ENCODE results near the gene DCUN1D2.

The DCUN1D2 gene

DNA sequence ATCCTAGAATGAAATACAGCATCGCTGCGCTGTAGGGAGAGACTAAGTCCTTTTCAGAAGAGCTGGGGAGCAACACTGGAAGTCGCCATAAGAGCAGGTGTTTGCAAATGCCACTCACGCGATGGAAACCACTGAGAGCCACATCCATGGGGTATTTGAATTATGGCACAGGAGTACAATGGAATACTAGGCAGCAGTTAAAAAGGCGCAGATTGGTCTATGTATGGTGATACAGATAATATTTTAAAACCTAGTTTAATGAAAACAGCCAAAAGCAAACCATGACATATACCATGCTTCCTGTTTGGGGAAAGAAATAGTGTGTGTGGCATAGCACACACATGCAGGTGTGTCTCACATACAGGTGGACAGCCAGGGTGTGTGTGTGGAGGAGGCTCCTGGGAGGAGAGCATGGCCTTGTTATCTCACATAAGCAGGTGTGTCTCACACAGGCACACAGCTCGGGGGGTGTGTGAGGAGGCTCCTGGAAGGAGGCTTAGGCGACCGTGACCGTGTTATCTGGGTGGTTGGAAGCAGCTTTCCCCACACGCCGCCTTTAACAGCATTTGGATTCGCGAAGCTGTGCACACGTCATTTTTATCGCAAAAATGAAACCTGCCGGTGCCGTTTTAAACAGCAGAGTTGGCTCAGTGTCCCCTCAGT, 70.8 kb downstream of the DCUN1D2 start:
- no peak for DNase-seq
- intact Hi-C loops (cut with DNase I), result no loop called here

DNA sequence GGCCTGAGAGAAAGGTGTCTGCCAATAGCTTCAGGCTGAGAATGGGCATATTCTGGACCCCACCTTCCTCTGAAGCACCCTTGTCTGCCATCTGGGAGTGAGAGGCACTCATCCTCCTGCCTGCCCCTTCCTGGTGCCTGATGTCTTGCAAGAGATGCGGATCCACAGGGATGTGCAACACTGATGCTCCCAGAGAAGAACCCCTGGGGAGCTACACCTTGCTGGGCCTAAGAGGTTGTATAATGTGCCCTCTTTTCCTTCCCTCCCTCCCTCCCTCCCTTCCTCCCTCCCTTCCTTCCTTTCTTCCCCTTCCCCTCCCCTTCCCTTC, 71.8 kb downstream of the DCUN1D2 start:
- intact Hi-C loops (cut with DNase I), result no loop called here
- no peak for DNase-seq

DNA sequence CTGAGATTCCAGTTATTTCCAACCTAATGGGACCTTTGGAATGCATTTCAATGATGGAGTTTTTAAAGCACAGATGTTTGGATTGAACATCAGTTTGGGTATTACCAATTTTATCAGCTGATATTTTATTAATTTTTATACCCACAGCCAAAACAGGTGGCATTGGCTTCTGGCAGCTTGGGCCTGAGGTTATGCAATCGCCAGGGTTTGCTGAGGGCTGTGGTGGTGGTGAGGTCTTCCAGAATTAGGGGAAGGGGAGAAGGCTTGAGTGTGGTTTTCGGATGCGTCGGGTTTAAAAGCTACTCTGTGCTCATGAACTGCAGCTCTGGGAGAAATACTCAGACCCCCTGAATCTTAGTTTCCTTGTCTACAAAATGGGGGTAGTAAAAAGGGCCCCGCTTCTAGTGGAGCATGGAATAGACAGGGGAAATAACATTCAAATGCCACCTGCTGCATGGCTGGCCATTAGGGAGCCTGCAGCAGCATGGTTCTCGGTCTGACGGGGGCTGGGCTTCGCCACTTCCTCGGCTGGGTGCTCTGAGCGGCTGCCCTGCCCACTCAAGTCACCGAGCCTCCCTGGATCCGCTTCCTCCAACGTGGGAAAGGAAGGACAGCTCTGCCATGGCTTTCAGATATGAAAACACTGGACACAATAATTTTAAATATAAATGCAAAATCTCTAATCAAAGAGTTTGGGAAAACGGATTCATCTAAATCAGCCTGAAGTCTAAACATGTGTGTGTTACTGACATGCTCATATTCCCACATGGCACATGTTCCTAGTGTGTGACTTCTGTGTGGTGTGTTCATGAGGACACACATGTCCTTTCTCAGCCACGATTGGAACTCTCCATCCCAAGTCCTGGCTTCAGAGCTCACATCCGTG, 72.4 kb downstream of the DCUN1D2 start:
- DNase-seq, result no peak
- intact Hi-C loops (cut with DNase I), result no loop called here

DNA sequence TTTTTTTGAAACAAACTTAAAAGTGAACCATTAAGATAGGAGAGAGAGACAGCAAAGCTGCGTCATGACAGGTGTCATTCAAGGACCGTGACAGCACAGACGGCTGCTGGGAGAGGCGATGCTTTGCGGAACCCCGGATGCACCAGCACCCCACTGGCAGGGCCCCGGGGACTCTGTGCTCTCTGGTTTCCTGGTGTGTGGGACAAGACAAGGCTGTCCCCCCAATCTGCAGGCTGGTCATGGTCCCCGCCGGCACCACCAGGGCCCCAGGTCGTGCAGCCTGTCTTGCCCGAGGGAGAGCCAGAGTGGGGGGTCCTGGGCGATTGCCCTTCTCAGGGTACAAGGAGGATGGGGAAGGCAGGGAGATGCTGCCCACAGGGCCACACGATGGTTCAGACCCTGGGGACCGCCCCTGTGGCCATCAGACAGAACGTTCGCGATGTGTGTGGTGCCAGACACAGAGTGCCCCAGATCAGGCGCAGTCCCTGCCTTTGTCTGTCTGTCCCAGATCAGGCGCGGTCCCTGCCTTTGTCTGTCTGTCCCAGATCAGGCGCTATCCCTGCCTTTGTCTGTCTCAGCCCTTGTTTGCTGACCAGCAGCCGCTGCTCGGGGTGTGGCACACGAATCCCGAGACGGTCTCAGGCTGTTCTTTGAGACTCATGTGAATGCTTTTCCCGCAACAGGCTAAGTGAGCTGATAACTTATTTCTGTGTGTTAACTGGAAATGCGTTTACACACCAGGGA, 73.3 kb downstream of the DCUN1D2 start:
- DNase-seq, result no peak
- intact Hi-C loops (cut with DNase I), result no loop called here

DNA sequence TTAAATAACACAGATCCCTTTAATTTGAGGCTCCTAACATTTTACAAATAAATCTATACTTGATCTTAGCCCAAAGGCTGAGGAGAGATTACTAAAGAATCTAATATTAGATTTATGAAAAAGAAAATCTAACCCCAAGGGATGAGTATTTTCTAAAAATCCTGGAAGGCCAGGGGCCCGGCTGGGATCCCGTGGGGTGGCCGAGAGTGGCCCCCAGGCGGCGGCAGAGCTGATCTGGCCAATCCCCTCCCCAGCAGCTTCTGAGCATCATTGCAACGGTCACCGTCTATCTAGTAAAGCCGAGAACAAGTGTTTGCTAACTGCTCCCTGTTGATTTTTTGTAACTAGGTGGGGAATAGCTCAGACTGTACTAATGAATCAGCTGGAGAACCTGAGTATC, 74.7 kb downstream of the DCUN1D2 start:
- intact Hi-C loops (cut with DNase I), result no loop called here
- DNase-seq, result no peak

DNA sequence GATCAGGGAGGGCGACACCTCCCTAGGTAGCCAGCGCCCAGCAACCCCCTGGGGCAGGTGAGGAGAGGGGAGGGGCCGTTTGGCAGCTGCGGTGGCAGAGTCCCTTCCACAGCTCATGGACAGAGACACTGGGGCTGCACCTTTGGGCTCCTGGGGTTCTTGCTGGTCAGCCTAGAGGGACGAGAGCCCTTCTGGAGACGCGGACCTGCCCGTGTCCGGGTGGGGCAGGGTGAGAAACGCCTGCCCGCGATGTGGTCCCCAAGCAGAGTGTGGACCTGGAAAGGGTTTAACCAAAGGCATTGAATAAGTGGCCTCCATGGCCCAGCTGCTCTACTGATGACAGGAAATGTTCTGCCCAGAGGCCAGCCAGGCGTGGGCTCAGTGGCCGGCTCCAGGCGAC, 75.5 kb downstream of the DCUN1D2 start:
- no peak for DNase-seq
- intact Hi-C loops (cut with DNase I), result no loop called here

DNA sequence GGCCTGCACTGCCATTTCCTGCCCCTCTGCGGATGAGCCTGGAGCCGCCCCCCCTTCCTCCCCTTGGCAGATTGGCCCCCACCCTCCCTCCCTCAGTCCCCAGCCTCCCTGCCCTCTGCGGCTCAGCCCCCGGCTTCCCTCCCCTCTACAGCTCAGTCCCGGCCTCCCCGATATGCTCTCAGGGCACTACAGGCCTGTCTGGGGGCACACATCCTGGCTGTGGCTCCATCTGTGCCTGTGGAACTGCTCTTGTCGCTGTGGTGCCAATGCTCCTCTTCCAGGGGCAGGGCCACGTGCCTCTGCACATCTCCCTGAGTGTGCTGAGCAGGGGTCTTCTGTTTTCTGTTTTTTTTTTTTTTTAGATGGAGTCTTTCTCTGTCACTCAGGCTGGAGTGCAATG, 76.2 kb downstream of the DCUN1D2 start:
- intact Hi-C loops (cut with DNase I), result no loop called here
- DNase-seq, result no peak

DNA sequence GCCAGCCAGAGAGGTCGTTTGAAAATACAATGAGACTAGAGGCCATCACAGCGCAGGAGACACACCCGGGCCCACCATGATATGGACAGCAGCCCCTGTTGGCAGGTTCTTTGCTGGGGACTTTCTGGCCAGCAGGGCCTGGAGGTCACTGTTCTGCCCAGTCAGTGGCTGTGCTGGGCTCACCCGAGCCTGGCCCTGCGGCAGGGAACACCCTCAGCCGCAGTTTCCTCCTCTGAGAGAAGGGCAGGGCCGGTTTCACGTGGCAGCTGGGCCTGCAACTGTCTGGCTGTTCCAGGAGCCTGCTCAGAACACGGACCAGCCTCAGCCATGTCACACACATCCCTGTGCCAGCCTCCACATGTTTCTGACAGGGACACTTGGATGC, 76.6 kb downstream of the DCUN1D2 start:
- intact Hi-C loops (cut with DNase I), result no loop called here
- peak in 1 of 42 donors; percentile 12 for DNase-seq

DNA sequence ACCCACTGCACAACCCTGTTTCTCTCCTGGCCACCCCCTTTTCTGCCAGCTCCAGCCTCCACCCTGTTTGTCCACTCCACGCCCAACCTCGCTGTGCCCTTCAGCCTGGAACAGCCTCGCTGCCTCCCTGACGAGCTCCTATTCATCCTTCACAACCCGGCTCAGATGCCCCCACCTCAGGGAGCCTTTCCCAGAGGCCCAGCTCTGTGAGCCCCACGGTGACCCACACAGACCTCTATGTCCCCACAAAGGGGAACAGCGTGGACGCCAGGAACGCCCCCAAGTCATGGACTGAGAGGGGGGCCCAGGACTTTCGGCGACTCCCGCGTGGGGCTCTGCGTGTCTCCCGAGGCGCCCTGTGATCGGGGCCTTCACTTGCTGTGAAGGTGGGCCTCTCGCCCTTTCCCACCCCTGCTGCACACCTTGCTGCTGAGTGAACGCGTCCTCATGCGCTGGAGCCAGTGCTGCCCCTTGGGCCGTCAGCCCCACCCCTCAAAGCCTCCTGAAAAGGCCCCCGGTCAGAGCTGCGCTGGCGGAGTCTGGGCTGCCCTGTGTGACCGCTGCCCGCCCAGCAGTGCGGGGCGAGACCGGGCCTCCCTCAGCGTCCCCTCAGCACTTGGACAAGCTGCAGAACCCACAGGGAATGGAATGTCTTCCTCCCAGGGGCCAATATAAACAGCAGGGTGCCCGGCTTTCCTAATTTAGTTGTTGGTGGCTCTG, 77.2 kb downstream of the DCUN1D2 start:
- intact Hi-C loops (cut with DNase I), result no loop called here
- no peak for DNase-seq

DNA sequence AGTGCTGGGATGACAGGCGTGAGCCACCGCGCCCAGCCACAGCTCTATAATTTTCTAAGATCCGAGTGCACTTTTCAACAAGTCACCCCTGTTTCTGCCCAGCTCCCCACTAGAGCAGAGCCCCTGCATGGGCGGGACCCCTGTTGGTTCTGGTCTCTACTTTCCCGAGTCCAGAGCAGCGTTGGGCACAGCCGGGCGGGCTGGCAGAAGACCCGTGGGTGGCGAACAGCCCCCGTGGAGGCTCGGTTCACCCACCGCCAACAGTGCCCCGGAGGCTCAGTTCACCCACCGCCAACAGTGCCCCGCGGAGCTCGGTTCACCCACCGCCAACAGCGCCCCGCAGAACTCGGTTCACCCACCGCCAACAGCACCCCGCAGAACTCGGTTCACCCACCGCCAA, 78.1 kb downstream of the DCUN1D2 start:
- intact Hi-C loops (cut with DNase I), result no loop called here

DNA sequence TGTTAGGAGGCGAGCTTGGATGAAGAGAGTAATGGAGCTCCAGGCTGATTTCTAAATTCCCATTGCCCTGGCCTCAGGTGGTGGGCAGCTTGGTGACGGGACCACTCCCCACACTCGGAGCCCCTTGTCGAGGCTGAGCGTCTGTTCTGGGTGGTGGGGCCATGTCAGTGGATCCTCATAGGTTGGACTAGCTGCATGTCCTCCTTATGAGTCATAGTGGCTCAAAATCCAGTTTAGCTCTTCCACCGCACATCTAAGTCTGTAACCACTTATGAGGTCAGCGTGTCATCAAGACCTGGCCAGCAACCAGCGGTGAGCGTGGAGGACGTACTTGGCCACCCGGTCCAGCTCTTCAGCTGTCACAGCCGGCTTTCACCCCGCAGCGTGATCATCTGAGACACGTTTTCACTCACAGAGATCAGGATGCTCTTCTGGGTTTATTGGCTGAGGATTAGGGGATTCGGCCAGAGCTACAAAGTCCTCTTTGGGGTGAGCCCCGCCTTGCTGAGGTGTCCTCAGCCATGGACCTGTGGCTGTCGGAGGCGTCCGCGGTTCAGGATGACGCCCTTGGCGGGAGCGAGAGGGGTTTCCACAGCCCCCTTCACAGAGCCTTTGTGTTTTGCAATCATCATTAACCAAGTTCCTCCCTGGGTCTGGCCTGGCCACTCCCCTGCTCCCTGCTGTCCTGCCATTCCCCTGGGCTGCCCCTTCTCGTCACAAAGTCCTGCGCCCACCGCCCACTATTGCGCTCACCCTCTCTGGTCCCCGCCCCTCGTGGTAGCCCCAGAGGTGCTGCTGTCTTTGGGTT, 79.1 kb downstream of the DCUN1D2 start:
- no peak for DNase-seq

More for the DNA sequence above, 78.1 kb downstream of the DCUN1D2 start:
- DNase-seq, result no peak

DNA sequence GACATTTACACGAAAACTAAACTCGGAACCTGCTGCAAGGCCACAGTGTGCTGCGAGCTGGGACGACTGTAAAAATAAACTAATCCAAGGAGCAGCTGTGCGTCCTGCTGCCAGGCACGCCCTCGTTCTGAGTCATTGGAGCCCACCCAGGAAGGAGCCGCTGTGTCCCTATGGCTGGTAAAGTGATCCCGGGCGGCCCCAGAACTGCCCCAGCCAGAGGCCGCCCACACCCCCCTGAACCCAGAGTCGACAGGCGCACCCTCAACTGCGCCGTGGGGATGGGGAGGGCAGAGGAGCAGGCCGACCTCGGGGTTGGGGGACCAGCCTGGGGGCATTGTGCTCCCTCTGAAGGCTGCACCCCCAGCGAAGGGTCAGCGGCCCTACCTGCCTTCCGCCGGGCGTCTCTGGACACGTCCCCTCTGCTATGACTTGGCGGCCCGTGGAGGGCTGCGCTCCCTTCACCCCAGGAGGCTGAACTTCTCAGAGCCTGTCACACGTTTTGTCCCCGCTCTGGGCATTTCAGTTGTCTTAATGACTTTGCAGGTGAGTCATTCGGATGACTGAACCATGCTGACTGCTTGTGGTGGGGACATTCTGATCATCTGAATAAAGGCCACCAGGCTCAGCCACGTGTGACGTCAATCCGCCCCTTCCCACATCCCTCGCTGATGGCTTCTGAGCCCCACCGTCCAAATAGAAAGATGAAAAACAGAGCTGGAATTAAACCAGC, 79.9 kb downstream of the DCUN1D2 start:
- DNase-seq, result peak in 1 of 42 donors; percentile 2
- intact Hi-C loops (cut with DNase I), result no loop called here

More for the DNA sequence above, 79.1 kb downstream of the DCUN1D2 start:
- intact Hi-C loops (cut with DNase I), result no loop called here

DNA sequence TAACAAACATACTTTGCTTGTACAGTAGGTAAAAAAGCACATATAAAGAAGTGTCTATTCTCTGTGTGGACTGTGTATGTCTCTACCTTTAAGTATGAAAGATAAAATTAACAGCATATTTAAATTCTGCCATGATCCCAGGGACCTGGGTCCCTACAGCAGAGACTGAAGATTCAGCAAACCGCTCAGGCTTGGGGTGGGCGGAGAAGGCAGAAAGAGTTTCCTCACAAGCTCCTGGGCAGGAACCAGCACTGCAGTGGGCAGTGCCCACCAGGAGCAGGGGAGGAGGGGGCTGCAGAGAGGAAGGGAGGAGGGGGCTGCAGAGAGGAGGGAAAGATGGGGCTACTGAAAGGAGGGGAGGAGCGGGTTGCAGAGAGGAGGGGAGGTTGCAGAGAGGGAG, 81.9 kb downstream of the DCUN1D2 start:
- peak in 2 of 42 donors; percentile 4 to 11 for DNase-seq
- intact Hi-C loops (cut with DNase I), result no loop called here

DNA sequence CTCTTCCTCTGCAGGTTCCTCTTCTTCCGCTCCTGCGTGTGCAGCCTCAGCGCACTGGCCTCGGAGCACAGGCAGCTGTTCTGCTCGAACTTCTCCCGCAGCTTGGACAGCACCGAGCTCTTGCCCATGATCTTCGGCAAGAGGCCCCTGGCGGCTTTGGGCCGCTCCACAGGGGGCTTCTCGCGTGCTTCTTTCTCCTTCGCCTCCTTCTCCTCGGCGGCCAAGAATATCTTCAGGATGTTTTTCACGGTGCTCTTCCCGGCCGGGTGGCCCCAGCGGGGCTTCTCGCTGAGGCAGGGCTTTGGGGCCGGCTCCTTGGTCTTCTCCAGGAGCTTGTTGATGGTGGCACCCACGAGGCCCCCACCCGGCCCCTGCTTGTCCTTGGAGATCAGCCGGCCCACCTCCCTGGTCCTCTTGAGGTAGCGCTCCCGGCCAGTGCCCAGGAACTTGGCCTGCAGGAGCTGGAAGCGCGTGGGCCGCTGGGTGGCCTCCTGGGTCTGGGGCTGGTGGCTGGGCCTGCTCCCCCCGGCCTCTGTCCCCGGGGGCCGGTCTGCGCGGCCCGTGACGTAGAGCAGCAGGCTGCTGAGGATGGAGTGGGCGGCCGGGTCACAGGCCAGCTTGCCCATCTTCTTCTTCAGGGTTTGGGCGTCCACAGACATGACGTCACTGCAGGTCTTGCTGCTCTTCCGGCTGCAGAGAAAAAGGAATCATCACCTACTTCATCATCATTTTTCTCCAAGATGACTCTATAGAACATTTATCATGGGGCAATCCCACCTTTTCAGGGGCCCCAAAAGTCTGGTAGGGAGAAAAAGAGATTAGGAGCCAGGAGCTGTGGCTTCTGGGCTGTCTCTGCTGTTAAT, 82.7 kb downstream of the DCUN1D2 start:
- intact Hi-C loops (cut with DNase I), result no loop called here
- DNase-seq, result peak in 8 of 42 donors; percentile 3 to 23 (median 14)

DNA sequence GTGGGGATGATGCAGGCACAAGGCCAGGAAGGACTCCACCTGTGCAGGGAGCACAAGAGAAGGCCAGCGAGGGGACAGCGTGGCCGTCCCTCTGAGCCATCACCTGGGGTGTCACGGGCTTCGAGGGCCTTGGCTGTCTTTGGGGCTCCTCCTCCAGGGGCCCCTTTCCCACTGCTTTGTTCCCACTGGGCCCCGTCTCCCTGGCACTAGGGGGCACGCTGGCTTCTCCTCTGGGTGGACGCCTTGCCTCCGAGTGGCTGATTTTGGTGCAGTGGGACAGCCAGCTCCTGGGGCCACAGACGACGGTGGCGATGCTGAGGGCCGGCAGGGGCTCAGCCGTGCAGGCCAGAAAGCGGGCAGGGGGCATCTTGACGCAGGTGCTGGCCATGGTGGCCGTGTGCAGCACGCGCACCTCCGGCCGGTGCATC, 83.4 kb downstream of the DCUN1D2 start:
- DNase-seq, result peak in 4 of 42 donors; percentile 3 to 14 (median 9)
- intact Hi-C loops (cut with DNase I), result no loop called here

DNA sequence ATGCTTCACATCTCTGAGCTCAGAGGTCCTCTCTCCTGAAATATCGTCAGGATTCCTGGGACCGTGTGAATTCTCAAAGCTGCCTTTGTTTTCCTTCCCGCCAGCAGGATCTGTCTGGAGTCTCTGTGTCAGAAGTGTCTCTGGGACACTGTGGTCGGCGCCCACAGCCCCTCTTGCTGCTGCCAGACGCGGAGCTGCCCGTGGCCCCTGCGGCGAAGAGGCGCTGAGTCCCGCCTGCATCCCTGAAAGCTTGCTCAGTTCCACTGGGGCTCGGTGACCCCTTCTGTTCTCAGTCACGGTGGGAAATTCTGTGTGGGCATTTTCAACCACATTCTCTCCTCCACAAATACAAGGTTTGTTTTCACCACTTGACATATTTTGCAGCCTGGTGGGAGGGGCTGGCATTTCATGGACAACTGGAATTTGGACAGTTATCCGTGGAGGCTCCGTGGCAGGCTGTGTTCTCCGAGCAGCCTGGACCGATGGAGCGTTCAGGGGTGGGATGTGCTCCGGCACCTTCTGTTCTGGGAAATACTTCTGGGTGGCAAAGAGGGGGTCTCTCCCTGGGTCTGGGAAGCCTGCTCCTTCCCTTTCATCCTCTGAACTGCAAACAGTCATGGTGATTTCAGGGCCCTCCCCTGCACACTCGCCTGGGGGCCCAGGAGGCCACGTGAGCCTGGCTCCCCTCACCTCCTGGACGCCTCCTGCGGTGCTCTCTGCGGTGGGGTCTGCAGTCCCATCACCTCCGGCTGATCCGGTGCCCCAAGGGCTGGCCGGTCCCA, 84.0 kb downstream of the DCUN1D2 start:
- intact Hi-C loops (cut with DNase I), result no loop called here
- DNase-seq, result peak in 7 of 42 donors; percentile 9 to 34 (median 19)

Data from head of caudate nucleus (tissue), 42 donors.